Activated CD4-positive, alpha-beta T cell treated with anti-CD3 and anti-CD28 coated beads, Interleukin-2, amount 10 ng/mL, durations not matched to agents 24 days and 14 days (primary cell): ENCODE results near the gene PLCH2. TPM values are rescaled to one million over a fixed set of nuclear protein-coding genes. Genes with fewer than 3 reads are reported as not detected.

Experiments
- DNase-seq: peaks from one replicate; pipeline ENCODE4 v3.0.0; 2022
- H3K27ac Mint-ChIP-seq: one replicate; pipeline ENCODE4 v1.8.0; 2022; ENCODE audit warnings: mild to moderate bottlenecking, mixed read lengths
- H3K27me3 Mint-ChIP-seq: one replicate; pipeline ENCODE4 v1.8.0; 2022; ENCODE audit warnings: mixed read lengths
- H3K36me3 Mint-ChIP-seq: one replicate; pipeline ENCODE4 v1.8.0; 2022; ENCODE audit warnings: low read depth, mild to moderate bottlenecking, mixed read lengths
- H3K4me1 Mint-ChIP-seq: one replicate; pipeline ENCODE4 v1.8.0; 2021; ENCODE audit warnings: mixed read lengths
- H3K4me3 Mint-ChIP-seq: one replicate; pipeline ENCODE4 v1.8.0; 2022; ENCODE audit warnings: mild to moderate bottlenecking, moderate library complexity, mixed read lengths
- H3K9me3 Mint-ChIP-seq: one replicate; pipeline ENCODE4 v1.8.0; 2021; ENCODE audit warnings: mixed read lengths
- intact Hi-C: fragments of 100-400 bp; cut with micrococcal nuclease; formaldehyde crosslinking; loops from one replicate; pipeline ENCODE4 v1.15.1; 2023
- total RNA-seq: library from RNA; stranded (reverse); gene quantifications from 2 replicates; pipeline ENCODE4 v1.2.3, GENCODE V29; 2022

PLCH2 gene
- total RNA-seq, 1 donor from 2014 or later, result 2.8 TPM

DNA sequence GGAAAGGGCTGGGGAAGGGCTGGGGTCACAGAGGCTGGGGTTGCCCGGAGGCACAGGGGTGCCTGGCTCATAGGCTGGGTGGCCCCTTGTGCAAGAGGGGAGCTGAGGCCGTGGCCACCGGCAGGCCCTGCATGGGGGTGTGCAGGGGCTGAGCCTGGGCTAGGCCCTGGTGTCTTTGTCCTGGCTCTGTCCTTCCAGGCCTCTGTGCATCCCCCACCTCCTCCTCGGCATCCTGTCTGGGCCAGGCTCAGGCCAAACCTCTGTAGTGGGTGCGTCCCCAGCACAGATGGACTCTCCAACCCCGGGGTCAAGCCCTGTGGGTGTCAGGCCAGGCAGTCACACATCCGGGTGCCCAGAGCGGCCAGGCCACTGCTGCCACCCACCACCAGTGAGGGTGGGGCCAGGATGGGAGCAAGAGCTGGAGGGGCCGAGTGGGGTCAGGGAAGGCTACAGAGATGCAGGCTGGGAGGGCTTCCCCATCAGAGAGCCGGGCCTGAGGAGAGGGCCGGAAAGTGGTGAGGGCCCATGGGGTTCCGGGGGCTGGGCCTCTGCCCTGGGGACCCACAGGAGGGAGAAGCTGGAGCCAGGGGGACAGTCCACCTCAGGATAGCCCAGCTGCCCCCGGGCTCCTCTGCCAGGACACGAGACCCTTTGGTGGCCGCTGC is 30.9 kb downstream of the PLCH2 start:
- intact Hi-C loops, result no loop called here
- Mint-ChIP-seq H3K27ac (no peak overlapping the region), H3K4me1 (no peaks in the 10 kb centered on the region), H3K27me3 (no peaks in the 10 kb centered on the region), H3K9me3 (no peaks in the 10 kb centered on the region), H3K36me3 (peaks cover 13% of the 10 kb centered on the region), H3K4me3 (no peak overlapping the region)
- DNase-seq, result no peak

DNA sequence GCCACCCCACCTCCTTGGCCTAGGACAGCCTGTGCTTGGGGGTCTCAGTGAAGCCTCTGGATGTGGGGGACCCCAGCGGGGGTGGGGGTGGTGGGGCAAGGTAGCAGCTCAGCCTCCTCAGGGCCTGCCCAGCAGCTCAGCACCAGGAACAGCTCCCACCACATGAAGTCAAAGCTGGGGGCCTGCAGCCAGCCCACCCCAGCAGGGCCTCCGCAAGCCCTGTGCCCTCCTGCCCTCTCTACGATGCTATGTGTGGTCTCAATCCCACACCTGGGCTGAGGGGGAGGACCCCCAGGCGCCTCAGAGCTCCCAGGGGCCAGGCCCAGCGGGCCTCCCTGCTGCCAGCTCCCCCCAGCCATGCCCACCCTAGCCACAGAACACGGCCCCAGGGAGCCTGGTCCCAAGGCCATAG is 31.7 kb downstream of the PLCH2 start:
- H3K27ac Mint-ChIP-seq, result no peak overlapping the region
- H3K36me3 Mint-ChIP-seq, result peaks cover 13% of the 10 kb centered on the region
- H3K4me1 Mint-ChIP-seq, result no peaks in the 10 kb centered on the region
- no peak overlapping the region for H3K4me3 Mint-ChIP-seq
- intact Hi-C loops, result no loop called here
- no peaks in the 10 kb centered on the region for H3K27me3 Mint-ChIP-seq
- DNase-seq, result no peak
- H3K9me3 Mint-ChIP-seq, result no peaks in the 10 kb centered on the region

DNA sequence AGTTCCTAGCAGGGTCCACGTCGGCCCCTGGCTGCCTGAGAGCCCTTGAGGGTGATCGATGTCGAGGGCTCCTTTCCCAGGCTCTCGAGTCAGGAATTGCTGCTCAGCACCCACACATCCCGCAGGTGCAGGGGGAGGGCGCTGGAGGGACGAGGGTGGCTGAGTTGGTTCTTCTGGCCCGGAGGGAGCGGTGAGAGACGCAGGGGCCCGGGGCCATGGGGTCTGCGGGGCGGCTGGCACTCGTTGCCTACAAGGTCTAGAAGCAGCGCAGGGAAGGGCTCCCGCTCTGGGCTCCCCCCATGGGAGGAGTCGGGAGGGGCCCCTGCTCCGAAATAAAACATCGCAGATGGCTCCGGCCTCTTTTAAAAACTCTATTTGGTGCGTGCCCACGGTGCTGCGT is 32.1 kb downstream of the PLCH2 start:
- H3K4me3 Mint-ChIP-seq, result no peak overlapping the region
- H3K27me3 Mint-ChIP-seq, result no peaks in the 10 kb centered on the region
- H3K27ac Mint-ChIP-seq, result no peak overlapping the region
- H3K36me3 Mint-ChIP-seq, result peaks cover 13% of the 10 kb centered on the region
- intact Hi-C loops, result no loop called here
- H3K9me3 Mint-ChIP-seq, result no peaks in the 10 kb centered on the region
- DNase-seq, result no peak
- no peaks in the 10 kb centered on the region for H3K4me1 Mint-ChIP-seq

DNA sequence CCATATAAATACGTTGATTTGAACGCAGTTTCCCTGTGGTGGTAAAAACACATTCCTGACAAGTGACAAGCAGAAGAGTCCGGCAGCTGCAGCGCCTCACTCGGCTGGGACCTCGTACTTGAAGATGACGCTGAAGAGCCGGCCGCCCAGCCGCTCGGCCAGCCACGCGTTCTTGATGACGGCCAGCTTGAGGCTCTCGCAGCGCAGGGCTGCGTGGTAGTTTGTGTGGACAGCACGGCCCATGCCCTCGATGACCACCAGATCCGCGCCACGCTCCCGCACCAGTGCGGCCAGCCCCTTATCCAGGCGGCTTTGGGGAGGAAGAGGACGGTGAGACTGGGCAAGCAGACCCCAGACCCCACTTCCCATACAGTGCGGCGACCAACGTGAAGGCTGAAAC is 32.7 kb downstream of the PLCH2 start:
- no peak for DNase-seq
- H3K9me3 Mint-ChIP-seq, result no peaks in the 10 kb centered on the region
- H3K27ac Mint-ChIP-seq, result no peak overlapping the region
- intact Hi-C loops, result no loop called here
- no peaks in the 10 kb centered on the region for H3K27me3 Mint-ChIP-seq
- peaks cover 16% of the 10 kb centered on the region for H3K36me3 Mint-ChIP-seq
- H3K4me3 Mint-ChIP-seq, result no peak overlapping the region
- no peaks in the 10 kb centered on the region for H3K4me1 Mint-ChIP-seq

DNA sequence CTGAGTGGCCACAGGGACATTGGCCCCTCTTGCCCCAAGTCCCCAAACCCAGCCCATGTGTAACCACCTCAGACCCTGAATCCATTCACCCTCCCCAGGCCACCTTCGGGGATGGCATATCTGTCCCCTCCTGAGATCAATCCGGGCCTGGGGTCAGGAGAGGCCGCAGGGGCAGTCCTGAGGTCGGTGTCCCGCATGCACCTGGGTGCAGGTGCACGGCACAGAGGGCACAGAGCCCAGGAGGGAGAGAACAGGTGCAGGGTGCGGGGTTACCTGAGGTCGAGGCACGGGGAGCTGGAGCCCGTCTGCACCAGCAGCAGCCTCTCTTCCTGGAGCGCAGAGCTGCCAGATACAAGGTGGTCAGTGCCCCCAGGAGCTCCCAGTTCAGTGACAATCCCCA is 33.5 kb downstream of the PLCH2 start:
- no peak overlapping the region for H3K4me3 Mint-ChIP-seq
- peaks cover 17% of the 10 kb centered on the region for H3K36me3 Mint-ChIP-seq
- intact Hi-C loops, result no loop called here
- H3K27me3 Mint-ChIP-seq, result no peaks in the 10 kb centered on the region
- no peaks in the 10 kb centered on the region for H3K4me1 Mint-ChIP-seq
- H3K27ac Mint-ChIP-seq, result no peak overlapping the region
- no peak for DNase-seq
- H3K9me3 Mint-ChIP-seq, result no peaks in the 10 kb centered on the region

DNA sequence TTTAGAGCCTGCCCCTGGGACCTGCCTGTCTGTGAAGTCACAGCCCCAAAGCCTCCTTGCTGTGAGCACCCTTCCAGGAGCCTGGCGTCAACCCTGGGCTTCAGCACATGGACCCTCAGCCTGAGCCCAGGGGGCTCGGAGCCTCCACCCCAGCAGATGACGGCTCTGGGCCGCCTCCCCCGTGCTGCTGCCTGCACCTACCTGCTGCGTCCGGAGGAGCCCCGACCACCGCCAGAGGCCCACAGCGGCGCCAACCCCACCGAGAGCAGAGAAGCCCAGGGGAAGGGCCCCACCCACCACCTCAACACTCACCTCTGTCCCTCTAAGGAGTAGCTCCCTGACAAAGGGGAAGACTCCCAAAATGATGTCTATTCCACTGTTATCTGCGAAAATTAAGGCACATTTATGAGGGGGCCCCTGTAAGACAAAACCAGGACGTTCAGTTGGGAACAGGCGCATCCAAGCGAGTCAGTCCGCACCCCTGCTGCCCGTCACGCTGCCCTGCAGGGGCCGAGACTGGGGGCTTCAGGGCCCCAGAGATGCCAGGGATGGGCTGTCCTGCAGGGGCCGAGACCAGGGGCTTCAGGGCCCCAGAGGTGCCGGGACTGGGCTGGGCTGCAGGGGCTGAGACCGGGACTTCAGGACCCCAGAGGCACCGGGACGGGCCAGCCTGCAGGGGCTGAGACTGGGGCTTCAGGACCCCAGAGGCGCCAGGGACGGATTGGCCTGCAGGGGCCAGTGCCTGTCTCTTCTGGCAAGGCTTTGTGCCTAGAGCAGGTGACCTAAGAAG is 34.5 kb downstream of the PLCH2 start:
- Mint-ChIP-seq H3K4me3 (no peak overlapping the region), H3K9me3 (no peaks in the 10 kb centered on the region), H3K4me1 (no peaks in the 10 kb centered on the region), H3K27me3 (no peaks in the 10 kb centered on the region), H3K36me3 (peaks cover 20% of the 10 kb centered on the region), H3K27ac (no peak overlapping the region)
- intact Hi-C loops, result no loop called here
- DNase-seq, result no peak

DNA sequence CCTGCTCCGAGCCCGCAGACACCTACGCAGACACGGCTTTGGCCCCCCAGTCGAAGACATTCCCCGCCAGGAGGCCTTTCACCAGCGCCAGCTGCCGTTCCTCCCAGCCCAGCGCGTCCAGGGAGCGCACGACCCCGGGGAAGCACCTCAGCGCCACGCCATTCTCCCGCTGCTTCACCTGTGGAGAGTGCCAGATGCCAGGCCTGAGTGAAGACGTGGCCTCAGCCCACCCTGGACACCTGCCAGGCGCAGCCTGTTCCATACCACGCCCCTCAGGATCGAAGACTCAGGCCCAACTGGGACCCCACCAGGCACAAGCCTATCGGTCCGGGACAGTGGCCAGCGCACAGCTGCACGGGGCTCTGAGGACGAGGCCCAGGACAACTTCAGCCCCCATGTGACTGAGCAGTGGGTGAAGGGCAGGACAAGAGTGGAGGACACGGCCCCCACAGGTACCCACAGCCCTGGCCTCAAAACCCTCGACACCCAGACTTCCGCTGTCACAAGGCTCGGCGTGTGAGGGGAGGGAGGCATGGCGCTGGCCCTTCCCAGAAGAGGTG is 36.9 kb downstream of the PLCH2 start:
- intact Hi-C loops, result no loop called here
- H3K9me3 Mint-ChIP-seq, result no peaks in the 10 kb centered on the region
- H3K4me3 Mint-ChIP-seq, result no peak overlapping the region
- no peak for DNase-seq
- no peaks in the 10 kb centered on the region for H3K27me3 Mint-ChIP-seq
- H3K27ac Mint-ChIP-seq, result no peak overlapping the region
- H3K4me1 Mint-ChIP-seq, result no peaks in the 10 kb centered on the region
- peaks cover 30% of the 10 kb centered on the region for H3K36me3 Mint-ChIP-seq

DNA sequence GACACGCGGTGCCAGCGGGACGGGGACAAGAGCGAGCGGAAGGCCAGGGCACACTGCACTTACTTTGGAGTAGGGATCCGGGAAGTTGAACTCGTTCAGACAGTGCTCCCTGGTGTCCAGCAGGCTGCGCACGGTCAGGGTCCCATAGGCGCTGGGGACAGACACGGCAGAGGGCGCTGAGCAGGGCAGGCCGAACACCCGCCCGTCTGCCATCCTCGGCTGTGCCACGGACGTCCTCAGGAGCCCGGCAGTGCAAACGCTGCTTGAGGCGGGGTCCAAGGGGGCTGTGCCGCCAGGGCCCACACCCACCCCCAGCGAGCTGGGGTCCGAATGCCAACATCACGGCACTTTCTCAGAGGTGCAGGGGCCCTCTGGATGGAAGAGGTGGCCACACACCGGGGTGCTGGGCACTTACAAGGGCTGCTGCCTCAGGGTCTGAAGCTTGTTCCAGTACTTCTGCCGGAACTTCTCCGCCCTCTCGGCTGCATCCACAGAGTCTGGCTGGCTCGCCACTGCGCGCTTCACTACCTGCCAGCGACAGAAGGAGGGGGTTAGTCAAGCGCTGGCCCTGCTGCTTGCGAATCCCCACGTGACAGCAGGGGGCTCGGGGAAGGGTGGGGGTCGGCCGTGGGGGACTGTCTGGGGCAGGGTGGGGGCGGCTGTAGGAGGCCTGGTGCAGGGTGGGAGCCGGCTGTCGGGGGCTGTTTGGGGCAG is 38.0 kb downstream of the PLCH2 start:
- Mint-ChIP-seq H3K4me3 (no peak overlapping the region), H3K9me3 (no peaks in the 10 kb centered on the region), H3K4me1 (no peaks in the 10 kb centered on the region), H3K27me3 (no peaks in the 10 kb centered on the region), H3K36me3 (peaks cover 38% of the 10 kb centered on the region), H3K27ac (no peak overlapping the region)
- intact Hi-C loops, result no loop called here
- no peak for DNase-seq

DNA sequence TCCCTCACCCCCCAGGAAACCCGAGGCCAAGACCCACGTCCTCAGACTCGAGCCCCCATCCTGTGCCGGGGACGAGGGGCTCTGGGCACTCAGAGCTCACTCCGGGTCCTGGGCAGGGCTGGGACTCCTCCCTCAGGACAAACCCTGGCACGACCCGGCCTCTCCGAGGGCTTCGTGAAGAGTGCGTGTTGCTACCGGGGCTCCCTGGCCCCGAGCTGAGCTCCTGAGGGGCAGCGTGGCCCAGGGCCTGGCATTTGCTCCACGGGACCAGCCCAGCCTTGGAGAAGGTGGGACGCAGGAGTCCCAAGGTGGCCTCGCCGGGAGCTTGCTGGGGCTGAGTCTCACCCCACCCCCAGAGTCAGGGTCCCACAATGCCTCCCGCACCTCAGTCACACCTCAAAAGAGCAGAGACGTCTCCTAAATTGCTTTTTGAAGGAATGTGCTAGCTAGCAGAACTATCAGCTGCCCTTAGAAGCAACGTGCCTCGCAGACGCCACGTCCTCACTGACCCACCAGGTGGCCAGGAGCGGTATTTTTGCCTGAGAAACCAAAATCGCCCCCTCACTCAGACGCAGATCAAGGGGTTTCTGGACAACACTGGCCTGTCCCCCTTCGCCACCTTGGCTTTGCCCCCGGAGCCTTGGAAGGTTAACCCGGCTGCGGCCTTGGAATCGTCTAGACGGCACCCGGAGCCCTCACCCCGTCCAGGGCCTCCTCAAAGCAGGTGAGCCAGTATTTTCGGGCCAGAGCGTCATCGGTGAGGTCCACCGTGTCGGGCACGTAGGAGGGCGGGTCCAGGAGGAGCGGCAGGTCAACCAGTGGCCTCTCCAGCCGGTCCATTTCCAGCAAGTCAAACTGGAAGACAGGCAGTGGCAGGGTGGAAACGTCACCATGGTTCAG is 39.0 kb downstream of the PLCH2 start:
- Mint-ChIP-seq H3K4me3 (no peak overlapping the region), H3K27ac (no peak overlapping the region), H3K27me3 (no peaks in the 10 kb centered on the region), H3K36me3 (peaks cover 37% of the 10 kb centered on the region), H3K4me1 (no peaks in the 10 kb centered on the region), H3K9me3 (no peaks in the 10 kb centered on the region)
- no peak for DNase-seq
- intact Hi-C loops, result no loop called here

DNA sequence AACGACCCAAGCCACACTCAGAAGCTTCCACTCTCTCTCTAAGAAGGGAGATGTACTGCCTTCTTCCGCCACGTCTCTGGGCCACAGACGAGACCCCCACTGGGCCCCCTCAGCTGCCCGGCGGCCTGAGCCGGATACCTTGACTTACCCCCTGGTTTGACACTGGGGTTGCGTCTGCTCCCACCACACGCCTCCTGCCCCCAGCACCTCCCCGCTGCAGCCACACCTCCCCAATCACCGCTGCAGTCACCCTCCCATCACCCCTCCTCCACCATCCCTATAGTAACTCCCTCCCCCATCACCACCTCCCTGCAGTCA is 39.6 kb downstream of the PLCH2 start:
- intact Hi-C loops, result no loop called here
- no peaks in the 10 kb centered on the region for H3K9me3 Mint-ChIP-seq
- no peak overlapping the region for H3K27ac Mint-ChIP-seq
- no peak overlapping the region for H3K4me3 Mint-ChIP-seq
- peaks cover 36% of the 10 kb centered on the region for H3K36me3 Mint-ChIP-seq
- no peak for DNase-seq
- H3K27me3 Mint-ChIP-seq, result no peaks in the 10 kb centered on the region
- H3K4me1 Mint-ChIP-seq, result no peaks in the 10 kb centered on the region

DNA sequence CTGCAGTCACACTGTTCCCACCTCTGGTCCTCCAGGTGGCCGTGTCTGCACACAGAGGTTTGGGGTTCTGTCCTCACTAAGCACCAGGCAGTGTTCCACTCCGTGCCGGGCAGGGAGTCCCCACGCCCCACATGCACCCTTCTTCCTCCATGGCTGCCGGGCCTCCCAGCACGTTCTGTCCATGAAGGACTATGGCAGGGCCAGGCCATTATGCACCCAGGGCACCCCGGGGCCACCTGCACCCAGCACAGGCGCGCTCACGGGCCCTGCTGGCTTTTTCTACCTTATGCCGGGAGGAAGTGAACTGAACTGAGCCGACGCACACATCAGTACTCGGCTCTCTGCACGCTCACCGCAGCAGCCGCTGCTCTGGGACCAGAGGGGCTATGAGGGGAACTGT is 40.0 kb downstream of the PLCH2 start:
- no peaks in the 10 kb centered on the region for H3K9me3 Mint-ChIP-seq
- H3K27ac Mint-ChIP-seq, result no peak overlapping the region
- peaks cover 40% of the 10 kb centered on the region for H3K36me3 Mint-ChIP-seq
- no peaks in the 10 kb centered on the region for H3K4me1 Mint-ChIP-seq
- no peak overlapping the region for H3K4me3 Mint-ChIP-seq
- DNase-seq, result no peak
- intact Hi-C loops, result no loop called here
- no peaks in the 10 kb centered on the region for H3K27me3 Mint-ChIP-seq

DNA sequence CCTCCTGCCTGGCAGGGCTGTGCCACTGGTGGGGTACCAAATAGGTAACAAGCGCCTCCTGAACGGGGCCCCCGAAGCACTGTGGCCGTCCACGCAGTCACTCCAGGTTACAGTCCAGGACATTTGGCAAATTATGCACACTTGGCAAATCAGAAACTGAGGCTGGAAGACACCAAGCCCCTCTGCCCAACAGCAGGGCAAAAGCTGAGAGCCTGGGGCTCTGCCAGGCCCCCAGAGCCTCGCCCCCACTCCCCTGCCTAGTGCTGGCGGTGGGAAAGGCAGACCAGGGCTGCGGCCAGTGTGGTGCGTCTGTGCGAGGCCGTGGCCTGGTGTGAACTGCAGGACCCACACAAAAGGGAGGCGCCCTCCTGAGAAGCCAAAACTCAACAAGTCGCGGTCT is 40.9 kb downstream of the PLCH2 start:
- peaks cover 38% of the 10 kb centered on the region for H3K36me3 Mint-ChIP-seq
- H3K9me3 Mint-ChIP-seq, result no peaks in the 10 kb centered on the region
- no peak for DNase-seq
- intact Hi-C loops, result no loop called here
- H3K27me3 Mint-ChIP-seq, result no peaks in the 10 kb centered on the region
- no peak overlapping the region for H3K4me3 Mint-ChIP-seq
- no peaks in the 10 kb centered on the region for H3K4me1 Mint-ChIP-seq
- no peak overlapping the region for H3K27ac Mint-ChIP-seq

DNA sequence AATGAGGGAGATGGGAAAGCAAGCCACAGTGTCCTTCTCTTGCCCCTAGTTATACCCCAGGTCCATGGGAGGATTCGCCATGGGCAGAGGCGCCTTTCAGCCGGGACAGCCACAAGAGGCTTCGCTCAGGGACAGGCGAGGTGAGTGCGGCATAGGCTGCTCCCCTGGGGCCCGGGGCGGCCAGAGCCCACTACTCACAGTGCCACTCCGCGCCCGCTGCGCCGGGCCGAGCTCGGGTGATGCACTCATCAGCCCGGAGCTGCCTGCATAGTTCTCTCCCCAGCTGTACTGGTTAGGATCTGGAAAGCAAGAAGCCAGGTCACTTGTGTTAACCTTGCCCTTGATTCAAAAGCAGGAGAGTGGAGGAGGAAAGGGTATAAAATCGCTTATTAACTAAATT is 41.9 kb downstream of the PLCH2 start:
- no peaks in the 10 kb centered on the region for H3K27me3 Mint-ChIP-seq
- no peak overlapping the region for H3K27ac Mint-ChIP-seq
- H3K9me3 Mint-ChIP-seq, result no peaks in the 10 kb centered on the region
- H3K36me3 Mint-ChIP-seq, result peaks cover 38% of the 10 kb centered on the region
- peaks cover 4% of the 10 kb centered on the region for H3K4me1 Mint-ChIP-seq
- no peak overlapping the region for H3K4me3 Mint-ChIP-seq
- no peak for DNase-seq
- intact Hi-C loops, result no loop called here
